Measurements from ENCODE around the gene NRXN3. TPM values are rescaled to one million over a fixed set of nuclear protein-coding genes. Genes with fewer than 3 reads are reported as not detected.

The NRXN3 gene
- total RNA-seq, 1 donor from 2014 or later: 11.4 TPM

DNA sequence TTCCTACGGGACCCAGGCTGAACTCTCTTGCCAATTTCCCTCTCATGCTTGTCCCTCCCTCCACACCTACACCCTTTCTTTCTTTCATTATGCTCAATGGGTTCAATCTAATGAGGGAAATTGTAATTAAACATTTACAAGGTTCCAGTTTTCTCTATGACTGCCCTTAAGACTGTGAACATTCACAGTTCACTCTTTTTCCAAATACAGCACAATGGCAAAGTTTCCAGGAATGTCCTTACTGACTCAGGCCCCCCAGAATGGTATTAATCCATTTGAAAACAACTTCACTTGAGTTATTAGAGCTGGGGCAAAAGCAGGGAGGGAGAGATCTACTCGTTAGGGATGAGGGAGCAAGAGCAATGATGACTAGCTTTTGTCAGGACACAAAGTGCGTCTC lies 892.1 kb downstream of the NRXN3 start:
- H3K4me1 Mint-ChIP-seq: peaks cover 8% of the 10 kb centered on the region
- TF ChIP-seq, protein P1, sequence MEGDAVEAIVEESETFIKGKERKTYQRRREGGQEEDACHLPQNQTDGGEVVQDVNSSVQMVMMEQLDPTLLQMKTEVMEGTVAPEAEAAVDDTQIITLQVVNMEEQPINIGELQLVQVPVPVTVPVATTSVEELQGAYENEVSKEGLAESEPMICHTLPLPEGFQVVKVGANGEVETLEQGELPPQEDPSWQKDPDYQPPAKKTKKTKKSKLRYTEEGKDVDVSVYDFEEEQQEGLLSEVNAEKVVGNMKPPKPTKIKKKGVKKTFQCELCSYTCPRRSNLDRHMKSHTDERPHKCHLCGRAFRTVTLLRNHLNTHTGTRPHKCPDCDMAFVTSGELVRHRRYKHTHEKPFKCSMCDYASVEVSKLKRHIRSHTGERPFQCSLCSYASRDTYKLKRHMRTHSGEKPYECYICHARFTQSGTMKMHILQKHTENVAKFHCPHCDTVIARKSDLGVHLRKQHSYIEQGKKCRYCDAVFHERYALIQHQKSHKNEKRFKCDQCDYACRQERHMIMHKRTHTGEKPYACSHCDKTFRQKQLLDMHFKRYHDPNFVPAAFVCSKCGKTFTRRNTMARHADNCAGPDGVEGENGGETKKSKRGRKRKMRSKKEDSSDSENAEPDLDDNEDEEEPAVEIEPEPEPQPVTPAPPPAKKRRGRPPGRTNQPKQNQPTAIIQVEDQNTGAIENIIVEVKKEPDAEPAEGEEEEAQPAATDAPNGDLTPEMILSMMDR (IDR thresholded peaks at IDR 0.05; ENCODE audit: unreplicated experiment): no peak
- DNase-seq (ENCODE audit: low spot score in 2 of 2, unreplicated experiment in 2 of 2): no peak
- H3K9me3 Mint-ChIP-seq: peaks cover 15% of the 10 kb centered on the region
- no peaks in the 10 kb centered on the region for H3K36me3 Mint-ChIP-seq
- peaks cover 10% of the 10 kb centered on the region for H3K27me3 Mint-ChIP-seq (ENCODE audit: low read depth)
- no peak overlapping the region for H3K4me3 Mint-ChIP-seq
- no peak overlapping the region for H3K27ac Mint-ChIP-seq

- H3K4me1 Mint-ChIP-seq: peaks cover 8% of the 10 kb centered on the region
- peaks cover 18% of the 10 kb centered on the region for H3K27me3 Mint-ChIP-seq (ENCODE audit: low read depth)
- H3K9me3 Mint-ChIP-seq: peaks cover 9% of the 10 kb centered on the region
- no peak overlapping the region for H3K4me3 Mint-ChIP-seq
- TF ChIP-seq, protein P1 (IDR thresholded peaks at IDR 0.05; ENCODE audit: unreplicated experiment): no peak
- DNase-seq (ENCODE audit: low spot score in 2 of 2, unreplicated experiment in 2 of 2): no peak
- no peak overlapping the region for H3K27ac Mint-ChIP-seq
- no peaks in the 10 kb centered on the region for H3K36me3 Mint-ChIP-seq
These were observed 894.0 kb downstream of the NRXN3 start for GRCh38 chr14:79064214-79064613.

DNA sequence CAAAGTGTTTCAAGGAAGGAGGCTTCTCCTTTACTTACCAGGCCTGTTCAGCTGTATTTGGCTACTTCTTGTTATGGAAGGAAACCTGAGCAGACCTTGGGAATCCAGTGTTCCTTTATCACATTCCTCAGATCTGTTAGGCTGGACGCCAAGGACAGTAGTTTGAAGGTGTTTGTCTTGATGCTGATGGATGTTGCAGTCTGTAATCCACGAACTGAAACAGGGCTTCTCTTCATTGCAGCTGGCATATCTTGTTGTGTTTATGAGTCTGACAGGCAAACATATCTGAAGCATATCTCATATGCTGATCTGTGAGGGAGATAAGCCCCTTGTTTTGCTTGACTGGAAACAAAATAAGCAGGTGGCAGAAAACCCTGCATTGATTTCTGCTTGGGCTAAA lies 904.3 kb downstream of the NRXN3 start:
- peak in 1 of 2 experiments; percentile 39 for DNase-seq (ENCODE audit: low spot score in 2 of 2, unreplicated experiment in 2 of 2)
- no peaks in the 10 kb centered on the region for H3K9me3 Mint-ChIP-seq
- H3K27ac Mint-ChIP-seq: no peak overlapping the region
- no peak overlapping the region for H3K4me3 Mint-ChIP-seq
- H3K27me3 Mint-ChIP-seq (ENCODE audit: low read depth): no peaks in the 10 kb centered on the region
- no peaks in the 10 kb centered on the region for H3K36me3 Mint-ChIP-seq
- TF ChIP-seq, protein P1 (IDR thresholded peaks at IDR 0.05; ENCODE audit: unreplicated experiment): no peak
- peaks cover 33% of the 10 kb centered on the region for H3K4me1 Mint-ChIP-seq

DNA sequence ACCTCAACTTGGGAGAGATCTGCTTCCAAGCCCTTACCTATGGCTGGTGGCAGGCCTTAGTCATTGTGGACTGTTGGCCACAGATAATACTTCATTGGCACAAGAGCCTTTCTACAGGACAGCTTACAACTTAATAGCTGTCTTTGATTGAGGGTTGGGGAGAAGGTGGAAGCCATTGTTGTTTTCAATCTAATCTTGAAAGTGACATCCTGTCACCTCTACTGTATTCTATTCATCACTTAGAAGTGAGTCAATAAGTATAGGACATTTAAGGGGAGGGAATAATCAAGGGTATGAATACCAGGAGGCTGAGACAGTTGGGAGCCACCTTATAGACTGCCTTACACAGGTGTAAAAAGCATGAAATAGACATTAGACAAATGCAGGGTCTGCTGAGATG lies 906.3 kb downstream of the NRXN3 start:
- H3K9me3 Mint-ChIP-seq: no peaks in the 10 kb centered on the region
- TF ChIP-seq, protein P1 (IDR thresholded peaks at IDR 0.05; ENCODE audit: unreplicated experiment): no peak
- H3K4me3 Mint-ChIP-seq: no peak overlapping the region
- H3K4me1 Mint-ChIP-seq: peaks cover 33% of the 10 kb centered on the region
- DNase-seq (ENCODE audit: low spot score in 2 of 2, unreplicated experiment in 2 of 2): no peak
- H3K27me3 Mint-ChIP-seq (ENCODE audit: low read depth): no peaks in the 10 kb centered on the region
- no peaks in the 10 kb centered on the region for H3K36me3 Mint-ChIP-seq
- H3K27ac Mint-ChIP-seq: no peak overlapping the region

GRCh38 chr14:79077096-79077495 lies 906.9 kb downstream of the NRXN3 start:
- Mint-ChIP-seq H3K27ac (no peak overlapping the region), H3K27me3 (ENCODE audit: low read depth) (no peaks in the 10 kb centered on the region), H3K4me1 (peaks cover 33% of the 10 kb centered on the region), H3K36me3 (no peaks in the 10 kb centered on the region), H3K4me3 (no peak overlapping the region), H3K9me3 (no peaks in the 10 kb centered on the region)
- DNase-seq (ENCODE audit: low spot score in 2 of 2, unreplicated experiment in 2 of 2): no peak
- TF ChIP-seq, protein P1 (IDR thresholded peaks at IDR 0.05; ENCODE audit: unreplicated experiment): no peak

GRCh38 chr14:79080040-79080439 lies 909.9 kb downstream of the NRXN3 start:
- H3K27me3 Mint-ChIP-seq (ENCODE audit: low read depth): no peaks in the 10 kb centered on the region
- peaks cover 25% of the 10 kb centered on the region for H3K4me1 Mint-ChIP-seq
- H3K36me3 Mint-ChIP-seq: no peaks in the 10 kb centered on the region
- no peak overlapping the region for H3K4me3 Mint-ChIP-seq
- H3K9me3 Mint-ChIP-seq: no peaks in the 10 kb centered on the region
- H3K27ac Mint-ChIP-seq: no peak overlapping the region
- no peak for DNase-seq (ENCODE audit: low spot score in 2 of 2, unreplicated experiment in 2 of 2)
- TF ChIP-seq, protein P1 (IDR thresholded peaks at IDR 0.05; ENCODE audit: unreplicated experiment): no peak

Measured in mesothelial cell of epicardium (in vitro differentiated cells).